ENCODE measurements around the gene GSTM2. TPM values are rescaled to one million over a fixed set of nuclear protein-coding genes. Genes with fewer than 3 reads are reported as not detected.
"Not testable (repeated sequence)": the region's sequence is repeated elsewhere in the genome, so short reads cannot be mapped to it uniquely, and the experiment has no call there.

Gene GSTM2
- total RNA-seq, 2 donors from 2014 or later = 51.1 to 60.6 TPM

DNA sequence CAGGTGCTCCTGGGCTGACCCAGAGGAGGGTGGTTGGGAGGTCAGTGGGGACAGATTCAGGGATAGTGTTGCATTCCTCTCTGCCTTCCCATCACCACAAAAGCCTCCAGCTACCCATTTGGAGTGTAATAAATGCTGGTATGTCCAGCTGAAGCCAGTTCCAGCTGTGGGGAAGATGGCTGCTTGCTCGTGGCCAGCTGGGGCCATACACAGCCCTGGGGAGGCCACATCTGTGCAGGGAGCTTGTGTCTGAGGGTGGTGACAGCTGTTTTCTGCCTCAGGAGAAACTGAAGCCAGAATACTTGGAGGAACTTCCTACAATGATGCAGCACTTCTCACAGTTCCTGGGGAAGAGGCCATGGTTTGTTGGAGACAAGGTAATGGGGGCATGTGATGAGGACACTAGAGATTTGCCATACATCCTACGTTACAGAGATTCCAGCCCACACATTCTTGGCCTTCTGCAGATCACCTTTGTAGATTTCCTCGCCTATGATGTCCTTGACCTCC, 9.3 kb upstream of the GSTM2 start:
- DNase-seq = no peak
- ATAC-seq = no peak
- Histone ChIP-seq H3K27me3 (no peaks in the 10 kb centered on the region), H3K4me1 (peaks cover 44% of the 10 kb centered on the region), H3K9me3 (no peaks in the 10 kb centered on the region), H3K4me3 (no peak overlapping the region), H3K36me3 (replicated peaks in 1 of 2; ENCODE audit: insufficient read depth in 1 of 2, low read depth in 2 of 2) (no peaks in the 10 kb centered on the region), H3K27ac (peak overlapping the region; percentile 45 to 83 (median 67))
- intact Hi-C loops (cut with DNase I) = no loop called here
- WGBS, 2 donors = 20 to 40% methylated on average over 3 of the region's 3 CpGs
- TF ChIP-seq POLR2A (IDR thresholded peaks at IDR 0.05) (no peak), CTCF (IDR thresholded peaks at IDR 0.05) (no peak)

- DNase-seq (peak; percentile 45 to 58 (median 56)), ATAC-seq (peak; percentile 66)
- Histone ChIP-seq H3K27me3 (no peaks in the 10 kb centered on the region), H3K9me3 (no peaks in the 10 kb centered on the region), H3K36me3 (replicated peaks in 1 of 2; ENCODE audit: insufficient read depth in 1 of 2, low read depth in 2 of 2) (no peaks in the 10 kb centered on the region), H3K4me3 (no peak overlapping the region), H3K27ac (peak overlapping the region; percentile 45 to 83 (median 72)), H3K4me1 (peaks cover 44% of the 10 kb centered on the region)
- WGBS, 2 donors = 29 to 44% methylated on average over 2 of the region's 2 CpGs
- TF ChIP-seq CTCF (IDR thresholded peaks at IDR 0.05) (peak in 1 of 7 experiments; percentile 1), POLR2A (IDR thresholded peaks at IDR 0.05) (peak in 2 of 3 donors; percentile 32 to 52)
- intact Hi-C loops (cut with DNase I) = no loop called here
Observed at GRCh38 chr1:109659145-109659544, 8.7 kb upstream of the GSTM2 start.

DNA sequence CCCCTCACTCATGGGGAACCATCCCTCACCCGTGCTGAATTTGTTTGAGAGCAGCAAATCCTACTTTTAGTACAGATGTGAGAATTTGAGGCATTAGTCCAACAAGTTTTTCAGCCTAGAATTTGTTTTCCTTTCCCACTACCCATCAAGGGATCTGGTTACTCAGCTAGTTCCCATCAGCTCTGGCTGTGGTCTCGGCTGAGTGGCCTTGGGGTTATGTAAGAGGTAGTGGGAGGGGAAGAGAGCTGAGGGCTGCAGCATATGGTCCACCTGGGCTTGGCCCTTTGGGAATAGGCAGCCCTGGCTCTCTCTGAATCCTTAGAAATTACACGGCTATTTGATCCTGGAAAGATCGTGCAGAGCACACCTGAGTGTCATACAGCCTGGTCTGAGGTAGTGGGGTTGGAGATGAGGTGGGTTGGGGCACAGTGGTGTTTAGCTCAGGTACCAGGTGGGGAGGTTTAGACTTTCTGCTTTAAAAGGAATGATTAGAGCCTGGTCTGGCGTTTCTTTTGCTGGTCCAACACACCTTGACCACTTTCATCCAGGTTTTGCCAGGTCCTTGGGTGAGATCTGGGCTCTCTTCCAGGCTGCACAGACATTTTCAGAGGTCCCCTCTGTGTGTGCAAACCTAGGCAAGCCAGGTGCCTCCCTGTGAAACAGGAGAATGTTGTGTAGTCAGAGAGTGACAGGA, 7.7 kb upstream of the GSTM2 start:
- peak; percentile 62 to 82 (median 76) for DNase-seq
- Histone ChIP-seq H3K4me3 (no peak overlapping the region), H3K27ac (peak overlapping the region; percentile 27 to 83 (median 72)), H3K36me3 (replicated peaks in 1 of 2; ENCODE audit: insufficient read depth in 1 of 2, low read depth in 2 of 2) (no peaks in the 10 kb centered on the region), H3K27me3 (no peaks in the 10 kb centered on the region), H3K4me1 (peaks cover 40% of the 10 kb centered on the region), H3K9me3 (no peaks in the 10 kb centered on the region)
- 12 to 18% methylated on average over 5 of the region's 5 CpGs for WGBS, 2 donors
- intact Hi-C loops (cut with DNase I) = no loop called here
- peak; percentile 40 for ATAC-seq
- TF ChIP-seq POLR2A (IDR thresholded peaks at IDR 0.05) = no peak
- TF ChIP-seq CTCF (IDR thresholded peaks at IDR 0.05) = no peak

GRCh38 chr1:109660691-109661026, 7.2 kb upstream of the GSTM2 start:
- H3K27me3 ChIP-seq = not testable (repeated sequence)

GRCh38 chr1:109661391-109661790, 6.5 kb upstream of the GSTM2 start:
- H3K4me1 ChIP-seq = peaks cover 36% of the 10 kb centered on the region
- 78 to 85% methylated on average over 2 of the region's 2 CpGs for WGBS, 2 donors
- TF ChIP-seq CTCF (IDR thresholded peaks at IDR 0.05) = no peak
- TF ChIP-seq POLR2A (IDR thresholded peaks at IDR 0.05) = no peak
- no peaks in the 10 kb centered on the region for H3K27me3 ChIP-seq
- H3K4me3 ChIP-seq = no peak overlapping the region
- H3K36me3 ChIP-seq (replicated peaks in 1 of 2; ENCODE audit: insufficient read depth in 1 of 2, low read depth in 2 of 2) = no peaks in the 10 kb centered on the region
- ATAC-seq (no peak), DNase-seq (no peak)
- H3K9me3 ChIP-seq = no peaks in the 10 kb centered on the region
- intact Hi-C loops (cut with DNase I) = no loop called here
- H3K27ac ChIP-seq = no peak overlapping the region

More at GRCh38 chr1:109660691-109661026, 7.2 kb upstream of the GSTM2 start:
- peak overlapping the region; percentile 27 to 83 (median 72) for H3K27ac ChIP-seq
- H3K36me3 ChIP-seq (replicated peaks in 1 of 2; ENCODE audit: insufficient read depth in 1 of 2, low read depth in 2 of 2); intact Hi-C loops (cut with DNase I); H3K9me3 ChIP-seq; ATAC-seq; DNase-seq; H3K4me3 ChIP-seq: not testable (repeated sequence)
- peaks cover 36% of the 10 kb centered on the region for H3K4me1 ChIP-seq
- 38 to 74% methylated on average over 3 to 4 of the region's 4 CpGs for WGBS, 2 donors

Data from body of pancreas (tissue), 4 donors.